ENCODE measurements around the gene MDFIC.
A peak's percentile ranks its signal among the peaks of the same experiment; 100 is the strongest.

The MDFIC gene

GRCh38 chr7:114928060-114928459 is 6.2 kb downstream of the MDFIC start:
- no peak for DNase-seq (ENCODE audit: low spot score)

- DNase-seq (ENCODE audit: low spot score) = peak; percentile 42
Measured at GRCh38 chr7:114929570-114929969, 7.7 kb downstream of the MDFIC start.

- peak; percentile 34 for DNase-seq (ENCODE audit: low spot score)
Measured at GRCh38 chr7:114930107-114930661, 8.3 kb downstream of the MDFIC start.

- peak; percentile 85 for DNase-seq (ENCODE audit: low spot score)
Measured at GRCh38 chr7:114930829-114931655, 9.1 kb downstream of the MDFIC start.

- DNase-seq (ENCODE audit: low spot score) = peak; percentile 40
Measured at GRCh38 chr7:114931656-114932011, 9.7 kb downstream of the MDFIC start.

- DNase-seq (ENCODE audit: low spot score) = no peak
Measured at GRCh38 chr7:114932991-114933390, 11.1 kb downstream of the MDFIC start.

- DNase-seq (ENCODE audit: low spot score) = no peak
Measured at GRCh38 chr7:114933658-114934057, 11.8 kb downstream of the MDFIC start.

- no peak for DNase-seq (ENCODE audit: low spot score)
Measured at GRCh38 chr7:114934086-114934485, 12.2 kb downstream of the MDFIC start.

GRCh38 chr7:114934713-114935112 is 12.8 kb downstream of the MDFIC start:
- no peak for DNase-seq (ENCODE audit: low spot score)

GRCh38 chr7:114936471-114936870 is 14.6 kb downstream of the MDFIC start:
- DNase-seq (ENCODE audit: low spot score) = no peak

- DNase-seq (ENCODE audit: low spot score) = peak; percentile 63
Measured at GRCh38 chr7:114937446-114937845, 15.6 kb downstream of the MDFIC start.

- no peak for DNase-seq (ENCODE audit: low spot score)
Measured at GRCh38 chr7:114938785-114939184, 16.9 kb downstream of the MDFIC start.

- DNase-seq (ENCODE audit: low spot score) = no peak
Measured at GRCh38 chr7:114939484-114940097, 17.7 kb downstream of the MDFIC start.

GRCh38 chr7:114940220-114940619 is 18.3 kb downstream of the MDFIC start:
- no peak for DNase-seq (ENCODE audit: low spot score)

- no peak for DNase-seq (ENCODE audit: low spot score)
Measured at GRCh38 chr7:114941692-114942091, 19.8 kb downstream of the MDFIC start.

GRCh38 chr7:114942446-114943175 is 20.7 kb downstream of the MDFIC start:
- DNase-seq (ENCODE audit: low spot score) = no peak

- DNase-seq (ENCODE audit: low spot score) = no peak
Measured at GRCh38 chr7:114943530-114943929, 21.6 kb downstream of the MDFIC start.

GRCh38 chr7:114943953-114944744 is 22.3 kb downstream of the MDFIC start:
- no peak for DNase-seq (ENCODE audit: low spot score)

- DNase-seq (ENCODE audit: low spot score) = no peak
Measured at GRCh38 chr7:114944745-114945625, 23.1 kb downstream of the MDFIC start.

- DNase-seq (ENCODE audit: low spot score) = no peak
Measured at GRCh38 chr7:114949231-114949630, 27.3 kb downstream of the MDFIC start.

GRCh38 chr7:114952296-114952695 is 30.4 kb downstream of the MDFIC start:
- DNase-seq (ENCODE audit: low spot score) = no peak
